HepG2 (cell line): ENCODE results near the gene THY1. TPM values are rescaled to one million over a fixed set of nuclear protein-coding genes. Genes with fewer than 3 reads are reported as not detected.

Experiments
- ATAC-seq: fragments of 200-7000 bp; cut with Tn5 transposase; 3 replicates; pipeline ENCODE4 v1.9.1; 2020; ENCODE audit warnings: mild to moderate bottlenecking, moderate library complexity
- BruUV-seq: library from RNA; stranded (reverse); fragments of 400-500 nt; replicated peaks from 2 replicates; lab custom pipeline; 2021; lab: Mats Ljungman, UMichigan
- CTCF ChIA-PET: fragments of 300-600 bp; formaldehyde crosslinking; extraction: SDS; loops from one replicate; lab custom pipeline; 2021; ENCODE audit warnings: low total read pairs, inconsistent platforms, low intra/inter-chr PET ratio; lab: Yijun Ruan, JAX
- POLR2A ChIA-PET: fragments of 350-600 bp; sonication (Branson Sonifier 250); formaldehyde crosslinking; loops from one replicate; lab custom pipeline; 2020; ENCODE audit warnings: antibody characterized with exemption, inconsistent platforms; lab: Yijun Ruan, JAX
- DNase-seq: peaks from one replicate; pipeline ENCODE4 v3.0.0-alpha.2; 2015; ENCODE audit warnings: low spot score
- FAIRE-seq: peaks from 3 replicates; lab custom pipeline; 2011; peaks lifted over from hg19 to GRCh38; lab: Jason Lieb, UNC
- H2AFZ ChIP-seq: one replicate; pipeline ENCODE4 v1.6.1; 2011; ENCODE audit warnings: low read length, inconsistent platforms
- H3K27ac ChIP-seq: fragments of 300-600 bp; 3 replicates; pipeline ENCODE4 v1.8.0; 2011; ENCODE audit warnings: mixed run types, mild to moderate bottlenecking, mixed read lengths, low read length, inconsistent platforms; ENCODE audit not compliant: insufficient read depth; ENCODE audit errors: extremely low read length
- H3K27me3 ChIP-seq, 2 experiments: fragments of 200-600 bp in 1 of 2; 2 replicates in 1 of 2; 3 replicates in 1 of 2; pipeline versions ENCODE4 v1.6.0 to v1.8.0; 2011; ENCODE audit warnings: low read length in 2 of 2, mild to moderate bottlenecking in 2 of 2, moderate library complexity in 2 of 2, inconsistent platforms in 1 of 2; ENCODE audit not compliant: insufficient read depth in 2 of 2, control insufficient read depth in 1 of 2
- H3K36me3 ChIP-seq, 2 experiments: fragments of 200-600 bp in 1 of 2; replicated peaks in 1 of 2; 2 replicates in 1 of 2; 3 replicates in 1 of 2; pipeline versions ENCODE4 v1.5.1 to v1.8.0; 2011; ENCODE audit warnings: low read length in 2 of 2, inconsistent platforms in 1 of 2; ENCODE audit not compliant: insufficient read depth in 2 of 2, control insufficient read depth in 1 of 2
- H3K4me1 ChIP-seq: 2 replicates; pipeline ENCODE4 v1.5.1; 2012; ENCODE audit warnings: low read length, inconsistent platforms; ENCODE audit not compliant: insufficient read depth
- H3K4me2 ChIP-seq: 2 replicates; pipeline ENCODE4 v1.6.0; 2011; ENCODE audit warnings: low read depth, low read length, inconsistent platforms
- H3K4me3 ChIP-seq, 3 experiments: fragments of 200-600 bp in 1 of 3; sonication (generic), shearing (Covaris generic) in 1 of 3; replicated peaks in 1 of 3; 2 replicates each; pipeline ENCODE4 v1.5.1; 2011 to 2016; ENCODE audit warnings: low read length in 3 of 3, inconsistent platforms in 2 of 3, low read depth in 2 of 3, mild to moderate bottlenecking in 2 of 3, control low read depth in 1 of 3, mixed read lengths in 1 of 3; ENCODE audit not compliant: insufficient read depth in 1 of 3
- H3K79me2 ChIP-seq: one replicate; pipeline ENCODE4 v1.6.1; 2011; ENCODE audit warnings: low read length, inconsistent platforms; ENCODE audit not compliant: insufficient read depth
- H3K9ac ChIP-seq: 2 replicates; pipeline ENCODE4 v1.6.0; 2011; ENCODE audit warnings: mild to moderate bottlenecking, low read depth, low read length, inconsistent platforms; ENCODE audit not compliant: insufficient read depth
- H3K9me3 ChIP-seq: 2 replicates; pipeline ENCODE4 v1.5.1; 2012; ENCODE audit warnings: mild to moderate bottlenecking, low read length
- H4K20me1 ChIP-seq: 2 replicates; pipeline ENCODE4 v1.6.0; 2011; ENCODE audit warnings: inconsistent platforms, mild to moderate bottlenecking, low read length, moderate library complexity; ENCODE audit not compliant: insufficient read depth
- ARHGAP35 ChIP-seq: sonication (generic); formaldehyde crosslinking; IDR thresholded peaks from 2 replicates; pipeline ENCODE4 v1.9.0; 2022; ENCODE audit warnings: mild to moderate bottlenecking, inconsistent platforms, moderate library complexity, missing genetic modification reagents, borderline replicate concordance
- NFE2L2 ChIP-seq: fragments of 150-350 bp; IDR thresholded peaks from 2 replicates; pipeline ENCODE4 v1.6.1; 2014; ENCODE audit warnings: low read length
- NPAS2 ChIP-seq: sonication (generic); formaldehyde crosslinking; IDR thresholded peaks from 2 replicates; pipeline ENCODE4 v1.8.0; 2022; ENCODE audit warnings: mild to moderate bottlenecking, missing genetic modification reagents, borderline replicate concordance
- NR3C1 ChIP-seq: sonication (generic); formaldehyde crosslinking; IDR thresholded peaks from 2 replicates; pipeline ENCODE4 v1.4.0; 2020; ENCODE audit warnings: missing genetic modification reagents
- REPIN1 ChIP-seq: sonication (generic); formaldehyde crosslinking; IDR thresholded peaks from 2 replicates; pipeline ENCODE4 v1.8.0; 2022; ENCODE audit warnings: missing genetic modification reagents, low read depth, mild to moderate bottlenecking, borderline replicate concordance
- ZFP36L2 ChIP-seq: sonication (generic); formaldehyde crosslinking; IDR thresholded peaks from 2 replicates; pipeline ENCODE4 v1.4.0; 2020; ENCODE audit warnings: missing genetic modification reagents
- ZNF724P ChIP-seq: sonication (generic); formaldehyde crosslinking; IDR thresholded peaks from 2 replicates; pipeline ENCODE4 v1.8.0; 2022; ENCODE audit warnings: missing genetic modification reagents, borderline replicate concordance
- ZNF75D ChIP-seq: sonication (generic); formaldehyde crosslinking; IDR thresholded peaks from 2 replicates; pipeline ENCODE4 v1.8.1; 2023; ENCODE audit warnings: missing genetic modification reagents, mild to moderate bottlenecking, borderline replicate concordance
- ZNF879 ChIP-seq: sonication (generic); formaldehyde crosslinking; IDR thresholded peaks from 2 replicates; pipeline ENCODE4 v1.8.1; 2023; ENCODE audit warnings: missing genetic modification reagents
- WGBS: methylation state at CpG from one replicate; pipeline ENCODE4 v1.1.6; 2017; ENCODE audit warnings: low lambda C conversion rate; 5-methylcytosine and 5-hydroxymethylcytosine counted together
- in situ Hi-C: cut with HindIII; loops from 2 replicates; pipeline ENCODE4 v1.10.0; 2017; ENCODE audit warnings: low pct_unique_long_range_greater_than_20kb; ENCODE audit not compliant: extremely low pct_ligation_motif_present
- intact Hi-C: fragments of 100-400 bp; cut with micrococcal nuclease; formaldehyde crosslinking; loops from one replicate; pipeline ENCODE4 v1.10.0; 2022; ENCODE audit not compliant: unreplicated experiment
- polyA plus RNA-seq, 8 experiments: library from polyadenylated mRNA; depleted of rRNA in 3 of 8; stranded (reverse) in 7 of 8; unstranded in 1 of 8; fragments of >200 nt; fragmentation: Illumina TruSeq in 4 of 8; extraction: Trizol in 4 of 8; gene quantifications; 2 replicates each; pipeline versions ENCODE4 v1.2.1 to v1.2.3, GENCODE V29; 2011 to 2016; ENCODE audit warnings: low read depth in 4 of 8, missing spikeins in 1 of 8, mixed read lengths in 1 of 8; ENCODE audit not compliant: insufficient read depth in 1 of 8
- total RNA-seq, 5 experiments: library from RNA; depleted of rRNA; stranded (reverse); fragments of >200 nt; fragmentation: Illumina TruSeq; extraction: Trizol; gene quantifications; 2 replicates each; pipeline ENCODE4 v1.2.3, GENCODE V29; 2016; ENCODE audit warnings: low read depth in 1 of 5
- TF ChIP-seq, protein P1 (sequence below): sonication (generic); formaldehyde crosslinking; IDR thresholded peaks from 2 replicates; pipeline ENCODE4 v1.4.0; 2020; ENCODE audit warnings: missing genetic modification reagents, borderline replicate concordance
- TF ChIP-seq, protein P2 (sequence below): sonication (generic); formaldehyde crosslinking; IDR thresholded peaks from 2 replicates; pipeline ENCODE4 v1.8.0; 2022; ENCODE audit warnings: missing genetic modification reagents, mild to moderate bottlenecking, inconsistent platforms, borderline replicate concordance
- TF ChIP-seq, protein P3 (sequence below), 2 experiments: sonication (generic) in 1 of 2; formaldehyde crosslinking in 1 of 2; IDR thresholded peaks; 2 replicates each; pipeline versions ENCODE4 v1.6.1 to v1.9.0; 2014 to 2022; ENCODE audit warnings: antibody characterized with exemption in 1 of 2, borderline replicate concordance in 1 of 2, inconsistent platforms in 1 of 2, low read depth in 1 of 2, missing genetic modification reagents in 1 of 2

Gene THY1
- total and polyA plus RNA-seq, 2 of the 13 experiments (the other 11 are each of a cell fraction or from before 2014, with no cell fraction given) = not detected

DNA sequence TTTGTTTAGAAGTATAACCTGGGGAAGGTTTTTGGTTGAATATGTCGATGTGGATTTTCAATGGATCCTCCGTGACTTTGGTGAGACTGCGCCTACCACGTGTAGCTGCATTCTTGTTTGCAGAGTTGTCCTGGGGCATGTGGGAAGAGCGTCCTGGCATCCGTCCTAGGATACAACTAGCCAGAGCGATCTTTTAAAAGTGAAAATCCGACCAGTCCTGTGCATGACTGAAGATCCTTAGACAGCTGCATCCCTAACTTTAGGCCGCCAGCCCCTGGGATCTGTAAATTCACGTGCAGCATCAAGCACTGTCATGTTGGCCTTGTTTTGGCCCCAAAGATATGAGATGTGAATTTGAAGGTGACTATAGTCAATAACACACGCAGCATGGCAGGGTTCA lies 22.4 kb upstream of the THY1 start (continued):
- TF ChIP-seq, protein P1, sequence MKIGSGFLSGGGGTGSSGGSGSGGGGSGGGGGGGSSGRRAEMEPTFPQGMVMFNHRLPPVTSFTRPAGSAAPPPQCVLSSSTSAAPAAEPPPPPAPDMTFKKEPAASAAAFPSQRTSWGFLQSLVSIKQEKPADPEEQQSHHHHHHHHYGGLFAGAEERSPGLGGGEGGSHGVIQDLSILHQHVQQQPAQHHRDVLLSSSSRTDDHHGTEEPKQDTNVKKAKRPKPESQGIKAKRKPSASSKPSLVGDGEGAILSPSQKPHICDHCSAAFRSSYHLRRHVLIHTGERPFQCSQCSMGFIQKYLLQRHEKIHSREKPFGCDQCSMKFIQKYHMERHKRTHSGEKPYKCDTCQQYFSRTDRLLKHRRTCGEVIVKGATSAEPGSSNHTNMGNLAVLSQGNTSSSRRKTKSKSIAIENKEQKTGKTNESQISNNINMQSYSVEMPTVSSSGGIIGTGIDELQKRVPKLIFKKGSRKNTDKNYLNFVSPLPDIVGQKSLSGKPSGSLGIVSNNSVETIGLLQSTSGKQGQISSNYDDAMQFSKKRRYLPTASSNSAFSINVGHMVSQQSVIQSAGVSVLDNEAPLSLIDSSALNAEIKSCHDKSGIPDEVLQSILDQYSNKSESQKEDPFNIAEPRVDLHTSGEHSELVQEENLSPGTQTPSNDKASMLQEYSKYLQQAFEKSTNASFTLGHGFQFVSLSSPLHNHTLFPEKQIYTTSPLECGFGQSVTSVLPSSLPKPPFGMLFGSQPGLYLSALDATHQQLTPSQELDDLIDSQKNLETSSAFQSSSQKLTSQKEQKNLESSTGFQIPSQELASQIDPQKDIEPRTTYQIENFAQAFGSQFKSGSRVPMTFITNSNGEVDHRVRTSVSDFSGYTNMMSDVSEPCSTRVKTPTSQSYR (CRISPR knock-in tag) = no peak
- TF ChIP-seq ZNF75D (CRISPR knock-in tag) (no peak), NPAS2 (no peak), ZFP36L2 (CRISPR knock-in tag) (no peak), ZNF879 (no peak), REPIN1 (CRISPR knock-in tag) (no peak)
- TF ChIP-seq, protein P2, sequence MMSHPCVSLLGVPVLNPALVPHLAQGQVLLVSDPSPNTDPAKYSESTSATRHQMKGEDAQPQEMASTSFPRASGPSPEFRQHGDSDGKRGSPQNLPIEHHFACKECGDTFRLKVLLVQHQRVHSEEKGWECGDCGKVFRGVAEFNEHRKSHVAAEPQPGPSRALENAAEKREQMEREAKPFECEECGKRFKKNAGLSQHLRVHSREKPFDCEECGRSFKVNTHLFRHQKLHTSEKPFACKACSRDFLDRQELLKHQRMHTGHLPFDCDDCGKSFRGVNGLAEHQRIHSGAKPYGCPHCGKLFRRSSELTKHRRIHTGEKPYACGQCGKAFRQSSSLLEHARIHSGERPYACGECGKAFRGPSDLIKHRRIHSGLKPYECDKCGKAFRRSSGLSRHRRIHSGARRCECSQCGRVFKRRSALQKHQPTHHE (CRISPR knock-in tag) = no peak

DNA sequence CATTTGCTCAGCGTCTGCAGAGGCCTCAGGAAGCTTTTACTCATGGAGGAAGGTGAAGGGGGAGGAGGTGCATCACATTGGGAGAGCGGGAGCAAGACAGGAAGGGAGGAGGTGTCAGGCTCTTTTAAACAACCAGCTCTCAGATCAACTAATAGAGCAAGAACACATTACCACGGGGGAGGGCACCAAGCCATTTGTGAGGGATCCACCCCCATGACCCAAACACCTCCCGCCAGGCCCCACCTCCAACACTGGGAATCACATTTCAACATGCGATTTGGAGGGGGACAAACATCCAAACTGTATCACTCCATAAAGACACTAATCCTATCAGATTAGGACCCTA lies 18.9 kb upstream of the THY1 start:
- BruUV-seq = no TSS peak
- WGBS = 67% methylated on average over 5 of the region's 5 CpGs
- TF ChIP-seq NFE2L2 (no peak), ARHGAP35 (CRISPR knock-in tag) (no peak), ZNF724P (CRISPR knock-in tag) (no peak), NR3C1 (CRISPR knock-in tag) (no peak)
- TF ChIP-seq, protein P3, sequence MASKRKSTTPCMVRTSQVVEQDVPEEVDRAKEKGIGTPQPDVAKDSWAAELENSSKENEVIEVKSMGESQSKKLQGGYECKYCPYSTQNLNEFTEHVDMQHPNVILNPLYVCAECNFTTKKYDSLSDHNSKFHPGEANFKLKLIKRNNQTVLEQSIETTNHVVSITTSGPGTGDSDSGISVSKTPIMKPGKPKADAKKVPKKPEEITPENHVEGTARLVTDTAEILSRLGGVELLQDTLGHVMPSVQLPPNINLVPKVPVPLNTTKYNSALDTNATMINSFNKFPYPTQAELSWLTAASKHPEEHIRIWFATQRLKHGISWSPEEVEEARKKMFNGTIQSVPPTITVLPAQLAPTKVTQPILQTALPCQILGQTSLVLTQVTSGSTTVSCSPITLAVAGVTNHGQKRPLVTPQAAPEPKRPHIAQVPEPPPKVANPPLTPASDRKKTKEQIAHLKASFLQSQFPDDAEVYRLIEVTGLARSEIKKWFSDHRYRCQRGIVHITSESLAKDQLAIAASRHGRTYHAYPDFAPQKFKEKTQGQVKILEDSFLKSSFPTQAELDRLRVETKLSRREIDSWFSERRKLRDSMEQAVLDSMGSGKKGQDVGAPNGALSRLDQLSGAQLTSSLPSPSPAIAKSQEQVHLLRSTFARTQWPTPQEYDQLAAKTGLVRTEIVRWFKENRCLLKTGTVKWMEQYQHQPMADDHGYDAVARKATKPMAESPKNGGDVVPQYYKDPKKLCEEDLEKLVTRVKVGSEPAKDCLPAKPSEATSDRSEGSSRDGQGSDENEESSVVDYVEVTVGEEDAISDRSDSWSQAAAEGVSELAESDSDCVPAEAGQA (IDR thresholded peaks at IDR 0.05; ENCODE audit: low read depth) = no peak
- TF ChIP-seq, protein P3 (CRISPR knock-in tag; IDR thresholded peaks at IDR 0.05; ENCODE audit: borderline replicate concordance) = no peak

More for the DNA sequence above, 18.9 kb upstream of the THY1 start:
- H3K9me3 ChIP-seq = no peaks in the 10 kb centered on the region
- in situ Hi-C loops (no loop called here), intact Hi-C loops (no loop called here)
- no peak for FAIRE-seq
- H3K27me3 ChIP-seq = no peaks in the 10 kb centered on the region
- H3K4me3 ChIP-seq = no peak overlapping the region
- no peaks in the 10 kb centered on the region for H3K79me2 ChIP-seq
- H4K20me1 ChIP-seq = no peaks in the 10 kb centered on the region
- POLR2A ChIA-PET = no interaction called here
- no peak overlapping the region for H3K4me2 ChIP-seq
- DNase-seq = no peak
- no peak overlapping the region for H2AFZ ChIP-seq
- no peak overlapping the region for H3K9ac ChIP-seq
- H3K36me3 ChIP-seq = no peaks in the 10 kb centered on the region
- no peaks in the 10 kb centered on the region for H3K4me1 ChIP-seq
- CTCF ChIA-PET = no interaction called here
- no peak for ATAC-seq
- no peak overlapping the region for H3K27ac ChIP-seq
